Left ventricle myocardium inferior (tissue), 1 donor: ENCODE results near the gene ATP8A1. TPM values are rescaled to one million over a fixed set of nuclear protein-coding genes. Genes with fewer than 3 reads are reported as not detected.

Source experiments
- DNase-seq: peaks from one replicate; pipeline ENCODE4 v3.0.0-alpha.2; 2020
- H3K27ac ChIP-seq: fragments of 200-600 bp; replicated peaks from 2 replicates; pipeline ENCODE4 v1.8.0; 2021
- H3K27me3 ChIP-seq: fragments of 200-600 bp; 2 replicates; pipeline ENCODE4 v1.8.0; 2021; ENCODE audit warnings: low read depth
- H3K36me3 ChIP-seq: fragments of 200-600 bp; 2 replicates; pipeline ENCODE4 v1.8.0; 2021
- H3K4me1 ChIP-seq: fragments of 200-600 bp; 2 replicates; pipeline ENCODE4 v1.8.0; 2021
- H3K4me3 ChIP-seq: fragments of 200-600 bp; 2 replicates; pipeline ENCODE4 v1.8.0; 2021; ENCODE audit warnings: mild to moderate bottlenecking, moderate library complexity
- H3K9me3 ChIP-seq: fragments of 200-600 bp; replicated peaks from 2 replicates; pipeline ENCODE4 v1.8.0; 2021
- CTCF ChIP-seq: fragments of 200-600 bp; IDR thresholded peaks from 2 replicates; pipeline ENCODE4 v1.8.0; 2021; ENCODE audit warnings: antibody characterized with exemption, mild to moderate bottlenecking, borderline replicate concordance
- intact Hi-C: fragments of 100-400 bp; cut with micrococcal nuclease; formaldehyde crosslinking; loops from one replicate; pipeline ENCODE4 v1.11.0; 2022
- total RNA-seq: library from RNA; stranded (reverse); fragmentation: NEBNext Ultra II Directional; extraction: Animal tissue kit (Norgen Biotek cat#: 25700); gene quantifications from one replicate; pipeline ENCODE4 v1.2.1, GENCODE V29; 2021
- donor health status: DM: no; HTN: yes; CAD: no; lungs with severe emphysema.

The ATP8A1 gene
- total RNA-seq, 1 donor from 2014 or later = 19.2 TPM

DNA sequence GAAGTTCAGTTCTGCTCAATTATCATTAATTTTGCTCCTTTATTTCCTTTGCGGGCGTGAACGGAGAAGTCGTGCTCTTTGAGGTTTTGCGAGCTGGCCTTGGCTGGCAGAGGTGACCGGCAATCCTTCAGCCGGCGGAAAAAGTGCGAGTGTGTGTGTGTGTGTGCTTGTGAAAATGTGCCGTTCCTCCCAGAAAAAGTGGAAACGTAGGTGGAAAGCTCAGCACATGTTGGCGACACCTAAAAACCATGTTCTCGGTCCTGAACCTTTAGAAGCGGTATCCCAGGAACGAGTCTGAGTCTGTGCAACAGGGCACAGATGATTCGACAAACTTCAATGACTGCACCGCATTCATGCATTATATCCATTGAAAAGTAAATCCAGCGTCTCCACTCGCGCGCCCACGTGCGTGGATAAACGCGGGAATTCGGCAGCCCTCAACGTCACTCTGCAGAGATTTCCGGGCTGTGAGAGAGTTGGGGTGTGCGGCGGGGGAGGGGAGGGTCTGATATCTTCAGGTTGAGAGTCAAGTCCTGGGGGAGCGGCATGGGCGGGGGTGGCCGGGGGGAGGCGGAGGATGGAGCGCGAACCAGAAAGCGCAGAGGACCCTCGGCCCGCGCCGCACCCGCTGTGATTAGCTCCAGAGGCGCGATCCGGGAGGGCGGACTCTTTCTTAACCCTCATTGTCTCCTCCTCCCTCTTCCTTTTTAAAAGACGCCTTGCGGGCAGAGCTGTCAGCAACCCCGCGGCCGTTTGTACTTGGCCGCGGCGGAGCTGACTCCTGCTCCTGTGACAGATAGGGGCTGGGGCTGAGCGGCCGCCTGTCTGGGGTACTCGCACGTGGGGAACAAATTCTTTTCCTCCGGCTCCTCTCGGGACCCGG, 259.9 kb downstream of the ATP8A1 start, which contains the start of gene SHISA3:
SHISA3 (plus strand) TSS at position 737 of the 883 bp plus-strand sequence. CDS start 569 bp downstream, outside the sequence.
- TF ChIP-seq CTCF = no peak
- Histone ChIP-seq H3K4me1 (peaks cover 36% of the 10 kb centered on the region), H3K27me3 (peaks cover 46% of the 10 kb centered on the region), H3K36me3 (no peaks in the 10 kb centered on the region), H3K4me3 (peak within 1 kb of the TSS; percentile 80), H3K27ac (peak within 1 kb of the TSS; percentile 75), H3K9me3 (no peaks in the 10 kb centered on the region)
- peak; percentile 56 for DNase-seq
- intact Hi-C loops = no loop called here

- DNase-seq = no peak
- peaks cover 46% of the 10 kb centered on the region for H3K27me3 ChIP-seq
- H3K4me1 ChIP-seq = peaks cover 40% of the 10 kb centered on the region
- intact Hi-C loops = no loop called here
- TF ChIP-seq CTCF = no peak
- H3K36me3 ChIP-seq = no peaks in the 10 kb centered on the region
- peak overlapping the region; percentile 80 for H3K4me3 ChIP-seq
- H3K9me3 ChIP-seq = no peaks in the 10 kb centered on the region
- no peak overlapping the region for H3K27ac ChIP-seq
Observed at GRCh38 chr4:42396361-42396751, 260.5 kb downstream of the ATP8A1 start.

GRCh38 chr4:42395595-42395994, 261.3 kb downstream of the ATP8A1 start:
- Histone ChIP-seq H3K27me3 (peaks cover 46% of the 10 kb centered on the region), H3K4me3 (no peak overlapping the region), H3K27ac (no peak overlapping the region), H3K36me3 (no peaks in the 10 kb centered on the region), H3K9me3 (no peaks in the 10 kb centered on the region), H3K4me1 (peaks cover 40% of the 10 kb centered on the region)
- DNase-seq = no peak
- intact Hi-C loops = no loop called here
- no peak for TF ChIP-seq CTCF

DNA sequence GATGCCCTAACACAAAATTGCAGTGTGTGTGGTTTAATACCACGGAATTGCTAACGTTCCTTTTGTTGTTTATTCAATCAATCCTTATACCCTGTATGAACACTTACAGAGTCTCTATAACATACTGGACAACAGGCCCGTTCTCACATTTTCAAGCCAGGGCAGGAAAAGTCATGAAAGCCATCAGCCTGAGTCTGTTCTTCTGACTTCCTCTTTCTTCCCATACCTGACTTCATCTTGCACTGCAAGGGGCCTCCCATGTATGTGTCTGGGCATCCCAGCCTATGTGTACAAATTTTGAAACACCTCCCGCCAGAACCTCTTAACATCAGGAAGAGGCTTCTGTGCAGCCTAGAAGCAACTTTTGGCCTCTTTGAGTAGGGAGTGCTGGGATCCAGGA, 264.5 kb downstream of the ATP8A1 start:
- intact Hi-C loops = no loop called here
- H3K27me3 ChIP-seq = peaks cover 22% of the 10 kb centered on the region

GRCh38 chr4:42391981-42392380, 264.9 kb downstream of the ATP8A1 start:
- H3K36me3 ChIP-seq = no peaks in the 10 kb centered on the region
- no peak overlapping the region for H3K27ac ChIP-seq
- H3K9me3 ChIP-seq = no peaks in the 10 kb centered on the region
- DNase-seq = peak; percentile 48
- peaks cover 16% of the 10 kb centered on the region for H3K4me1 ChIP-seq
- intact Hi-C loops = no loop called here
- no peak overlapping the region for H3K4me3 ChIP-seq
- peaks cover 17% of the 10 kb centered on the region for H3K27me3 ChIP-seq
- no peak for TF ChIP-seq CTCF

More for the DNA sequence above, 264.5 kb downstream of the ATP8A1 start:
- no peak for TF ChIP-seq CTCF
- Histone ChIP-seq H3K36me3 (no peaks in the 10 kb centered on the region), H3K4me1 (peaks cover 21% of the 10 kb centered on the region), H3K27ac (no peak overlapping the region), H3K4me3 (no peak overlapping the region), H3K9me3 (no peaks in the 10 kb centered on the region)
- no peak for DNase-seq
